ENCODE measurements around the gene TUBA1C. TPM values are rescaled to one million over a fixed set of nuclear protein-coding genes. Genes with fewer than 3 reads are reported as not detected.

The TUBA1C gene
- total RNA-seq, 1 donor from 2014 or later = 187 TPM

- Mint-ChIP-seq H3K9me3 (no peaks in the 10 kb centered on the region), H3K36me3 (no peaks in the 10 kb centered on the region), H3K27me3 (no peaks in the 10 kb centered on the region), H3K4me1 (ENCODE audit: unreplicated experiment) (peaks cover 42% of the 10 kb centered on the region), H3K4me3 (no peak overlapping the region), H3K27ac (peak overlapping the region; percentile 66)
- TF ChIP-seq CTCF (conservative IDR thresholded peaks at IDR 0.05) = no peak
- DNase-seq (ENCODE audit: extremely low spot score, unreplicated experiment) = no peak
Measured at GRCh38 chr12:49231878-49232655, 32.8 kb upstream of the TUBA1C start.

GRCh38 chr12:49232940-49233841 lies 31.7 kb upstream of the TUBA1C start:
- Mint-ChIP-seq H3K27me3 (no peaks in the 10 kb centered on the region), H3K9me3 (no peaks in the 10 kb centered on the region), H3K4me1 (ENCODE audit: unreplicated experiment) (peaks cover 34% of the 10 kb centered on the region), H3K36me3 (no peaks in the 10 kb centered on the region), H3K27ac (peak overlapping the region; percentile 66), H3K4me3 (peak overlapping the region; percentile 91)
- TF ChIP-seq CTCF (conservative IDR thresholded peaks at IDR 0.05) = no peak
- peak; percentile 74 for DNase-seq (ENCODE audit: extremely low spot score, unreplicated experiment)

GRCh38 chr12:49233842-49234526 lies 30.9 kb upstream of the TUBA1C start:
- no peak for TF ChIP-seq CTCF (conservative IDR thresholded peaks at IDR 0.05)
- Mint-ChIP-seq H3K9me3 (no peaks in the 10 kb centered on the region), H3K27me3 (no peaks in the 10 kb centered on the region), H3K36me3 (no peaks in the 10 kb centered on the region), H3K4me1 (ENCODE audit: unreplicated experiment) (peaks cover 34% of the 10 kb centered on the region), H3K4me3 (peak overlapping the region; percentile 91), H3K27ac (peak overlapping the region; percentile 66)
- DNase-seq (ENCODE audit: extremely low spot score, unreplicated experiment) = no peak

GRCh38 chr12:49236423-49236822 lies 28.5 kb upstream of the TUBA1C start:
- Mint-ChIP-seq H3K4me3 (peak overlapping the region; percentile 42), H3K9me3 (no peaks in the 10 kb centered on the region)

More at GRCh38 chr12:49236423-49236822, 28.5 kb upstream of the TUBA1C start:
- H3K27ac Mint-ChIP-seq = no peak overlapping the region
- no peak for TF ChIP-seq CTCF (conservative IDR thresholded peaks at IDR 0.05)
- H3K4me1 Mint-ChIP-seq (ENCODE audit: unreplicated experiment) = peaks cover 25% of the 10 kb centered on the region
- no peaks in the 10 kb centered on the region for H3K27me3 Mint-ChIP-seq
- no peaks in the 10 kb centered on the region for H3K36me3 Mint-ChIP-seq
- DNase-seq (ENCODE audit: extremely low spot score, unreplicated experiment) = no peak

Measured in type B pancreatic cell (in vitro differentiated cells).